GM12878 (cell line): Measurements from ENCODE around the gene KCNIP3. TPM values are rescaled to one million over a fixed set of nuclear protein-coding genes. Genes with fewer than 3 reads are reported as not detected.

Source experiments
- ATAC-seq: fragments of 200-7000 bp; cut with Tn5 transposase; 3 replicates; pipeline ENCODE4 v1.9.1; 2020; ENCODE audit warnings: mild to moderate bottlenecking, moderate library complexity
- BruUV-seq: library from RNA; stranded (reverse); fragments of 400-500 nt; replicated peaks from 2 replicates; lab custom pipeline; 2021; lab: Mats Ljungman, UMichigan
- CTCF ChIA-PET: fragments of 300-600 bp; sonication (Branson Sonifier 250); formaldehyde crosslinking; extraction: SDS; loops from one replicate; lab custom pipeline; 2021; ENCODE audit warnings: inconsistent platforms; lab: Yijun Ruan, JAX
- POLR2A ChIA-PET: fragments of 350-600 bp; formaldehyde crosslinking; extraction: SDS; loops from one replicate; lab custom pipeline; 2021; ENCODE audit warnings: inconsistent platforms; lab: Charles Lee
- RAD21 ChIA-PET: fragments of 300-600 bp; sonication (Branson Sonifier 250); formaldehyde crosslinking; loops from one replicate; lab custom pipeline; 2023; ENCODE audit warnings: antibody characterized with exemption; ENCODE audit not compliant: unreplicated experiment; lab: Charles Lee
- SMC1A ChIA-PET: fragments of 300-600 bp; sonication (Branson Sonifier 250); formaldehyde crosslinking; loops from one replicate; lab custom pipeline; 2023; ENCODE audit not compliant: unreplicated experiment, uncharacterized antibody; lab: Charles Lee
- DNase-seq: peaks from one replicate; pipeline ENCODE4 v3.0.0-alpha.2; 2011; ENCODE audit warnings: low read depth, low spot score
- FAIRE-seq: peaks from 3 replicates; lab custom pipeline; 2011; peaks lifted over from hg19 to GRCh38; lab: Jason Lieb, UNC
- H2AFZ ChIP-seq: 2 replicates; pipeline ENCODE4 v1.6.0; 2011; ENCODE audit warnings: low read depth, low read length, control low read depth; ENCODE audit not compliant: control insufficient read depth
- H3K27ac ChIP-seq: 2 replicates; pipeline ENCODE4 v1.5.1; 2011; ENCODE audit warnings: control low read depth; ENCODE audit not compliant: control insufficient read depth, insufficient read depth
- H3K27me3 ChIP-seq, 2 experiments: replicated peaks in 1 of 2; 2 replicates each; pipeline versions ENCODE4 v1.6.0 to v1.6.1; 2011; ENCODE audit warnings: low read length in 1 of 2; ENCODE audit not compliant: control insufficient read depth in 2 of 2, insufficient read depth in 2 of 2
- H3K36me3 ChIP-seq, 2 experiments: 2 replicates each; pipeline ENCODE4 v1.5.1; 2011; ENCODE audit warnings: low read length in 1 of 2; ENCODE audit not compliant: control insufficient read depth in 2 of 2, insufficient read depth in 2 of 2
- H3K4me1 ChIP-seq: 2 replicates; pipeline ENCODE4 v1.6.1; 2011; ENCODE audit warnings: mild to moderate bottlenecking, low read length, moderate library complexity, mixed read lengths; ENCODE audit not compliant: control insufficient read depth, insufficient read depth
- H3K4me2 ChIP-seq: 2 replicates; pipeline ENCODE4 v1.6.0; 2011; ENCODE audit warnings: control low read depth; ENCODE audit not compliant: control insufficient read depth, insufficient read depth
- H3K4me3 ChIP-seq: fragments of 200-600 bp; sonication (generic); 2 replicates; pipeline ENCODE4 v1.5.1; 2016
- H3K79me2 ChIP-seq: 2 replicates; pipeline ENCODE4 v1.6.0; 2011; ENCODE audit warnings: low read length; ENCODE audit not compliant: control insufficient read depth, insufficient read depth
- H3K9ac ChIP-seq: 2 replicates; pipeline ENCODE4 v1.8.0; 2011; ENCODE audit warnings: low read length, control low read depth, mixed read lengths; ENCODE audit not compliant: control insufficient read depth, insufficient read depth
- H3K9me3 ChIP-seq: replicated peaks from 3 replicates; pipeline ENCODE4 v1.5.1; 2011; ENCODE audit warnings: mild to moderate bottlenecking, low read length; ENCODE audit not compliant: control insufficient read depth, insufficient read depth
- H4K20me1 ChIP-seq: 2 replicates; pipeline ENCODE4 v1.6.0; 2011; ENCODE audit not compliant: control insufficient read depth, insufficient read depth
- KDM1A ChIP-seq: fragments of 200-600 bp; sonication (generic); IDR thresholded peaks from 2 replicates; pipeline ENCODE4 v1.6.1; 2016; ENCODE audit warnings: borderline replicate concordance
- MAX ChIP-seq: IDR thresholded peaks from 2 replicates; pipeline ENCODE4 v1.6.1; 2012; ENCODE audit warnings: low read depth, low read length, improper control_type of control experiment
- MLLT1 ChIP-seq: fragments of 450-650 bp; IDR thresholded peaks from 2 replicates; pipeline ENCODE4 v1.6.1; 2016; ENCODE audit warnings: mild to moderate bottlenecking
- RB1 ChIP-seq: fragments of 450-650 bp; formaldehyde crosslinking; IDR thresholded peaks from 2 replicates; pipeline ENCODE4 v1.6.1; 2017; ENCODE audit warnings: mild to moderate bottlenecking, borderline replicate concordance
- SRF ChIP-seq, 2 experiments: IDR thresholded peaks; 2 replicates each; pipeline ENCODE4 v1.6.1; 2011; ENCODE audit warnings: low read depth in 2 of 2, low read length in 2 of 2, mild to moderate bottlenecking in 1 of 2, moderate library complexity in 1 of 2
- ZNF592 ChIP-seq: fragments of 450-650 bp; IDR thresholded peaks from 2 replicates; pipeline ENCODE4 v1.6.1; 2017; ENCODE audit warnings: mild to moderate bottlenecking, moderate library complexity
- WGBS: methylation state at CpG from one replicate; pipeline ENCODE4 v1.1.6; 2016; ENCODE audit warnings: low lambda C conversion rate; ENCODE audit not compliant: insufficient replicate concordance, insufficient coverage; ENCODE audit errors: missing lambda C conversion rate; 5-methylcytosine and 5-hydroxymethylcytosine counted together
- in situ Hi-C: fragments of 300-500 bp; cut with MboI; formaldehyde crosslinking; loops from 9 replicates; pipeline ENCODE4 v1.14.3; 2018; ENCODE audit warnings: mixed read lengths
- intact Hi-C: fragments of 100-400 bp; cut with micrococcal nuclease; formaldehyde crosslinking; loops from one replicate; pipeline ENCODE4 v1.14.2; 2022; ENCODE audit not compliant: unreplicated experiment
- polyA plus RNA-seq, 11 experiments: library from polyadenylated mRNA; depleted of rRNA in 4 of 11; unstranded in 6 of 11; stranded (reverse) in 5 of 11; fragments of >200 nt; fragmentation: Nextera tagmentation in 4 of 11; fragmentation: Illumina TruSeq in 1 of 11; extraction: Ambion mirVana in 4 of 11; extraction: Trizol in 1 of 11; gene quantifications; 1 replicate in 1 of 11; 2 replicates in 10 of 11; pipeline versions ENCODE4 v1.2.1 to v1.2.3, GENCODE V29; 2011 to 2016; ENCODE audit warnings: inconsistent platforms in 2 of 11, missing spikeins in 2 of 11, low read depth in 1 of 11
- total RNA-seq, 4 experiments: library from RNA; depleted of rRNA in 3 of 4; stranded (reverse); fragments of >200 nt in 3 of 4; fragmentation: Illumina TruSeq in 1 of 4; extraction: Trizol in 1 of 4; gene quantifications; 2 replicates each; pipeline versions ENCODE4 v1.2.1 to v1.2.3, GENCODE V29; 2013 to 2021

KCNIP3 gene
- total and polyA plus RNA-seq, 10 of the 15 experiments (the other 5 are each of a cell fraction or from before 2014, with no cell fraction given) = not detected

- no peak for DNase-seq
- no peaks in the 10 kb centered on the region for H3K79me2 ChIP-seq
- no peak overlapping the region for H3K9ac ChIP-seq
- TF ChIP-seq KDM1A (no peak), MLLT1 (no peak), SRF (IDR thresholded peaks at IDR 0.05; ENCODE audit: low read depth in 2 of 2, low read length in 2 of 2) (no peak), RB1 (no peak), ZNF592 (no peak), MAX (no peak)
- TF ChIP-seq, all 136 proteins: peak for 0
- peaks cover 6 to 12% of the 10 kb centered on the region in 2 experiments; a peak in 3 of 4 replicates for H3K27me3 ChIP-seq
- H3K4me3 ChIP-seq = no peak overlapping the region
- no peak overlapping the region for H3K4me2 ChIP-seq
- intact Hi-C loops (no loop called here), in situ Hi-C loops (no loop called here)
- POLR2A ChIA-PET = no interaction called here
- RAD21 ChIA-PET = no interaction called here
- ATAC-seq = no peak
- H3K4me1 ChIP-seq = peaks cover 3% of the 10 kb centered on the region; the same call in 1 of the 2 replicates
- no peak overlapping the region for H3K27ac ChIP-seq
- no peak overlapping the region for H2AFZ ChIP-seq
- CTCF ChIA-PET = interaction anchor here (1.1 to 1.7 kb wide), 4 partner anchors 9 to 321 kb away, joined by 3 to 5 read pairs (median 4); no protein-coding TSS in a partner anchor
- SMC1A ChIA-PET = no interaction called here
- H4K20me1 ChIP-seq = no peaks in the 10 kb centered on the region; the same call in 1 of the 2 replicates
- FAIRE-seq = no peak
- H3K9me3 ChIP-seq = no peaks in the 10 kb centered on the region
- BruUV-seq = no TSS peak
- H3K36me3 ChIP-seq = no peaks in the 10 kb centered on the region
- WGBS = 38% methylated on average over 12 of the region's 12 CpGs
These were observed 47.1 kb downstream of the KCNIP3 start for GRCh38 chr2:95344215-95344583.
